Hepatocyte (in vitro differentiated cells): Measurements from ENCODE around the gene STK32B. TPM values are rescaled to one million over a fixed set of nuclear protein-coding genes. Genes with fewer than 3 reads are reported as not detected.

Experiments used
- DNase-seq: peaks from one replicate; pipeline ENCODE4 v3.0.0-alpha.2; 2016; ENCODE audit warnings: low spot score
- H2AFZ ChIP-seq: fragments of 200-600 bp; sonication (generic); 2 replicates; pipeline ENCODE4 v1.6.0; 2016; ENCODE audit warnings: antibody characterized with exemption, mild to moderate bottlenecking
- H3K27ac ChIP-seq: fragments of 200-600 bp; sonication (generic); 2 replicates; pipeline ENCODE4 v1.5.1; 2016; ENCODE audit warnings: mild to moderate bottlenecking
- H3K27me3 ChIP-seq: fragments of 200-600 bp; sonication (generic); 2 replicates; pipeline ENCODE4 v1.6.1; 2016
- H3K36me3 ChIP-seq: fragments of 200-600 bp; sonication (generic); replicated peaks from 2 replicates; pipeline ENCODE4 v1.5.1; 2016; ENCODE audit warnings: low read depth; ENCODE audit not compliant: insufficient read depth
- H3K4me1 ChIP-seq: fragments of 200-600 bp; sonication (generic); 2 replicates; pipeline ENCODE4 v1.5.1; 2016; ENCODE audit warnings: mild to moderate bottlenecking, moderate library complexity; ENCODE audit not compliant: insufficient read depth
- H3K4me2 ChIP-seq: fragments of 200-600 bp; sonication (generic); 2 replicates; pipeline ENCODE4 v1.6.0; 2016
- H3K4me3 ChIP-seq: fragments of 200-600 bp; sonication (generic); 2 replicates; pipeline ENCODE4 v1.5.1; 2016; ENCODE audit warnings: mild to moderate bottlenecking
- H3K79me2 ChIP-seq: fragments of 200-600 bp; sonication (generic); 2 replicates; pipeline ENCODE4 v1.6.0; 2017; ENCODE audit warnings: mild to moderate bottlenecking
- H3K9me2 ChIP-seq: fragments of 200-600 bp; sonication (generic); replicated peaks from 2 replicates; pipeline ENCODE4 v1.6.0; 2017; ENCODE audit warnings: mild to moderate bottlenecking; ENCODE audit not compliant: insufficient read depth
- H3K9me3 ChIP-seq: fragments of 200-600 bp; sonication (generic); 2 replicates; pipeline ENCODE4 v1.5.1; 2016; ENCODE audit warnings: low read depth, mild to moderate bottlenecking
- H4K20me1 ChIP-seq: fragments of 200-600 bp; sonication (generic); 2 replicates; pipeline ENCODE4 v1.6.0; 2016; ENCODE audit warnings: mild to moderate bottlenecking; ENCODE audit not compliant: insufficient read depth, poor library complexity, severe bottlenecking
- EZH2 ChIP-seq: fragments of 200-600 bp; sonication (generic); IDR thresholded peaks from 2 replicates; pipeline ENCODE4 v1.6.1; 2016; ENCODE audit warnings: antibody characterized with exemption, mild to moderate bottlenecking, borderline replicate concordance
- EZH2phosphoT487 ChIP-seq: fragments of 200-600 bp; sonication (generic); IDR thresholded peaks from one replicate; pipeline ENCODE4 v1.6.1; 2018; ENCODE audit warnings: antibody characterized with exemption, mild to moderate bottlenecking, low read depth, moderate library complexity; ENCODE audit not compliant: unreplicated experiment, severe bottlenecking
- WGBS: methylation state at CpG from one replicate; pipeline ENCODE4 v1.1.6; 2016; ENCODE audit warnings: low lambda C conversion rate; ENCODE audit errors: missing lambda C conversion rate; 5-methylcytosine and 5-hydroxymethylcytosine counted together
- polyA plus RNA-seq: library from polyadenylated mRNA; unstranded; fragments of >200 nt; fragmentation: Nextera tagmentation; extraction: Ambion mirVana; gene quantifications from 2 replicates; pipeline ENCODE4 v1.2.1, GENCODE V29; 2016
- total RNA-seq: library from RNA; depleted of rRNA; stranded (reverse); fragments of >200 nt; gene quantifications from 2 replicates; pipeline ENCODE4 v1.2.3, GENCODE V29; 2014
- TF ChIP-seq, protein P1 (sequence below): fragments of 200-600 bp; sonication (generic); IDR thresholded peaks from 2 replicates; pipeline ENCODE4 v1.5.1; 2016; ENCODE audit warnings: antibody characterized with exemption, mild to moderate bottlenecking; ENCODE audit not compliant: poor library complexity

The STK32B gene
- total and polyA plus RNA-seq, 2 experiments from 2014 or later = 0.51 to 1.6 TPM

DNA sequence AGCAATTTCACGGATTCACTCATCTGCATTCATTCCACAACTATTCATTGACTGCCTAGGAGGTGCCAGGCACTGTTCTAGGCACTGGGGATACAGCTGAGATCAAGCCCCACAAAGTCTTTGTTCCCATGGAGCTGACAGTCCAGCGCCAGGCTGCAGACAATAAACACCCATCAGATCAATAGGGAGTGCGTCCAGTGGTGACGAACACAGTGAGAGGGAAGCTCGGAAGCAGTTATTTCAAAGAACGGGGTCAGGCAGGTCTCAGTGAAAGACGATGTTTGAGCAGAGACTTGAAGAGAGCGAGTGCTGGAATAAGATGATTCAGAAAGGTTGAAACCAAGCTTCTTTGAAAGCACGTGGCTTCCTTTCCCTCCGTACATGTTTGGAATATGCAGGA, 489.9 kb downstream of the STK32B start:
- Histone ChIP-seq H3K4me1 (no peaks in the 10 kb centered on the region), H3K9me2 (no peaks in the 10 kb centered on the region), H3K4me3 (no peak overlapping the region), H2AFZ (no peak overlapping the region), H3K36me3 (no peaks in the 10 kb centered on the region), H3K27ac (no peak overlapping the region), H3K79me2 (no peaks in the 10 kb centered on the region), H3K4me2 (no peak overlapping the region), H4K20me1 (no peaks in the 10 kb centered on the region), H3K9me3 (no peaks in the 10 kb centered on the region), H3K27me3 (no peaks in the 10 kb centered on the region)
- TF ChIP-seq, protein P1, sequence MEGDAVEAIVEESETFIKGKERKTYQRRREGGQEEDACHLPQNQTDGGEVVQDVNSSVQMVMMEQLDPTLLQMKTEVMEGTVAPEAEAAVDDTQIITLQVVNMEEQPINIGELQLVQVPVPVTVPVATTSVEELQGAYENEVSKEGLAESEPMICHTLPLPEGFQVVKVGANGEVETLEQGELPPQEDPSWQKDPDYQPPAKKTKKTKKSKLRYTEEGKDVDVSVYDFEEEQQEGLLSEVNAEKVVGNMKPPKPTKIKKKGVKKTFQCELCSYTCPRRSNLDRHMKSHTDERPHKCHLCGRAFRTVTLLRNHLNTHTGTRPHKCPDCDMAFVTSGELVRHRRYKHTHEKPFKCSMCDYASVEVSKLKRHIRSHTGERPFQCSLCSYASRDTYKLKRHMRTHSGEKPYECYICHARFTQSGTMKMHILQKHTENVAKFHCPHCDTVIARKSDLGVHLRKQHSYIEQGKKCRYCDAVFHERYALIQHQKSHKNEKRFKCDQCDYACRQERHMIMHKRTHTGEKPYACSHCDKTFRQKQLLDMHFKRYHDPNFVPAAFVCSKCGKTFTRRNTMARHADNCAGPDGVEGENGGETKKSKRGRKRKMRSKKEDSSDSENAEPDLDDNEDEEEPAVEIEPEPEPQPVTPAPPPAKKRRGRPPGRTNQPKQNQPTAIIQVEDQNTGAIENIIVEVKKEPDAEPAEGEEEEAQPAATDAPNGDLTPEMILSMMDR = no peak
- TF ChIP-seq EZH2 = no peak
- no peak for TF ChIP-seq EZH2phosphoT487
- no peak for DNase-seq
- 94% methylated on average over 10 of the region's 10 CpGs for whole genome bisulfite sequencing

DNA sequence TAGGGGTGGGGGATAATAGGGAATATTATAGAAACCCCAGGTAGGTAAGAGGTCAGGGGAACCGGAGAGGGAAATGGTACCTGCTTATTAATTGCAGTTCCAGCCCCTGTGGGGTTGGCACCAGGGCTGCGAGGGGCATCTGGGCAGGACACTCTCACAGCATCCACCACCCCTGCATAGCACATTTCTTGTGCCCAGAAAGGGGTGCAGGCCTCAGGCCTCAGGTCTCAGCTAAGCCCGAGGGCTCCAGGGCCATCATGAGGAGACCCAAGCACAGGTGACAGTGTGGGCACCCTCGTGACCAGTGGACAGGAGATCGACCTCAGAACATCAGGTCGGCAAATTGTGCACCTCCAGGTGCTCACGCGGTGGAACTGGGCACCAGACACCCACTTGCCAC, 492.4 kb downstream of the STK32B start:
- Histone ChIP-seq H3K27me3 (no peaks in the 10 kb centered on the region), H3K79me2 (no peaks in the 10 kb centered on the region), H3K9me2 (no peaks in the 10 kb centered on the region), H3K36me3 (no peaks in the 10 kb centered on the region), H3K27ac (no peak overlapping the region), H3K9me3 (no peaks in the 10 kb centered on the region), H2AFZ (no peak overlapping the region), H3K4me1 (no peaks in the 10 kb centered on the region), H4K20me1 (no peaks in the 10 kb centered on the region), H3K4me2 (no peak overlapping the region), H3K4me3 (no peak overlapping the region)
- DNase-seq = no peak
- 92% methylated on average over 8 of the region's 8 CpGs for WGBS
- no peak for TF ChIP-seq EZH2phosphoT487
- no peak for TF ChIP-seq EZH2
- TF ChIP-seq, protein P1 = no peak

DNA sequence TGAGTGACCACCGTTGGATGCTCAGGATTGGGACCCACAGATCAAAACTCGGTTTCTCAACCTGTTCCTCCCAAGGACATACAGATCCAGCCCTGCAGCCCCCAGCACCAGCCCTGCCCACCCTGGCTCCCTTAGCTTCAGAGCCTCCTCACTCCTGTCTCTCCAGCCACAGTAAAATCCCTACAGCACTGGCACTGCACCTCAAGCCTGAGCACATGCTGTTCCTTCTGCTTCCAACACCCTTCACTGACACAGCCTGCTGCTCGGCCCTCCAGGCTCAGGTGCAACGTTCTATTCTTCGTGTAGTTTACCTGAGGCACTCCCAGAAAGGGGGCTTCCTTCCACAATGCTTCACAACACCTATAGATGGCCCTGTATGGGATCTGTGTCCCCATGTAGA, 493.5 kb downstream of the STK32B start:
- Histone ChIP-seq H3K4me1 (no peaks in the 10 kb centered on the region), H3K9me2 (no peaks in the 10 kb centered on the region), H4K20me1 (no peaks in the 10 kb centered on the region), H3K79me2 (no peaks in the 10 kb centered on the region), H3K9me3 (no peaks in the 10 kb centered on the region), H3K27me3 (no peaks in the 10 kb centered on the region), H3K4me3 (no peak overlapping the region), H3K36me3 (no peaks in the 10 kb centered on the region), H3K4me2 (no peak overlapping the region), H3K27ac (no peak overlapping the region), H2AFZ (no peak overlapping the region)
- DNase-seq = no peak
- WGBS = 91% methylated on average over 5 of the region's 5 CpGs
- TF ChIP-seq EZH2phosphoT487 (no peak), EZH2 (no peak)
- TF ChIP-seq, protein P1 = no peak

DNA sequence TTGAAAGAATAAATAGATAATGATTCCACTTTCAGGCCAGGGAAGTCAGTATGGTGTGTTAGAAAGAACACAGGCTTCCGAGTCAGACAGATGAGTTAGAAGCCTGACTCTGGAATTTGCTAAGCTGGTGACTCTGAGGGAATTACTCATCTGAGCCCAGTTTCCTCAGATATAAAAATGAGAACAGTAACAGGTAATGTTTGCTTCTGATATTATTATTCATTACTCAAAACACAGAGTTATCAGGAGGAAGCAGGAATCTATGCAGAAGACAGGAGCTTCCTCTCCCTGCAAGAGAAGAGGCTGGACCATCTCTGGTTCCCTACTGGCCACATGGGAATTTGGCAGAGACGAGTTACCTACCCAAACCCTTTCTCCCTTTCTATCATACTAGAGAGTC, 494.0 kb downstream of the STK32B start:
- DNase-seq = no peak
- no peaks in the 10 kb centered on the region for H3K4me1 ChIP-seq
- H3K9me2 ChIP-seq = no peaks in the 10 kb centered on the region
- no peak overlapping the region for H3K4me2 ChIP-seq
- H3K4me3 ChIP-seq = no peak overlapping the region
- no peak overlapping the region for H3K27ac ChIP-seq
- no peaks in the 10 kb centered on the region for H4K20me1 ChIP-seq
- WGBS = 90% methylated on average over 2 of the region's 2 CpGs
- TF ChIP-seq, protein P1 = no peak
- no peak for TF ChIP-seq EZH2
- TF ChIP-seq EZH2phosphoT487 = no peak
- no peak overlapping the region for H2AFZ ChIP-seq
- no peaks in the 10 kb centered on the region for H3K79me2 ChIP-seq
- no peaks in the 10 kb centered on the region for H3K9me3 ChIP-seq
- H3K27me3 ChIP-seq = no peaks in the 10 kb centered on the region
- H3K36me3 ChIP-seq = no peaks in the 10 kb centered on the region
